Caco-2 (cell line): ENCODE measurements around the gene PAX7. TPM values are rescaled to one million over a fixed set of nuclear protein-coding genes. Genes with fewer than 3 reads are reported as not detected.
A peak's percentile ranks its signal among the peaks of the same experiment; 100 is the strongest.

Source experiments
- BruUV-seq: library from RNA; stranded (reverse); fragments of 400-500 nt; replicated peaks from 2 replicates; lab custom pipeline; 2021; lab: Mats Ljungman, UMichigan
- CTCF ChIA-PET: fragments of 300-600 bp; sonication (Branson Sonifier 250); formaldehyde crosslinking; loops from one replicate; lab custom pipeline; 2022; ENCODE audit warnings: antibody characterized with exemption; lab: Charles Lee
- POLR2A ChIA-PET: fragments of 300-600 bp; sonication (Branson Sonifier 250); formaldehyde crosslinking; loops from one replicate; lab custom pipeline; 2022; ENCODE audit warnings: antibody characterized with exemption; lab: Charles Lee
- DNase-seq, 2 experiments: peaks; one replicate each; pipeline versions ENCODE4 v3.0.0 to v3.0.0-alpha.2; 2020 to 2022
- H3K27me3 ChIP-seq: replicated peaks from 2 replicates; pipeline ENCODE4 v1.6.0; 2011; ENCODE audit warnings: low read length; ENCODE audit not compliant: control insufficient read depth, insufficient read depth
- H3K36me3 ChIP-seq: 2 replicates; pipeline ENCODE4 v1.5.1; 2011; ENCODE audit warnings: low read length; ENCODE audit not compliant: control insufficient read depth, insufficient read depth
- H3K4me1 ChIP-seq: fragments of 250-450 bp; sonication (Bioruptor Pico); 2 replicates; pipeline ENCODE4 v1.5.1; 2020; ENCODE audit warnings: mild to moderate bottlenecking
- H3K4me3 ChIP-seq: 2 replicates; pipeline ENCODE4 v1.5.1; 2011; ENCODE audit warnings: low read depth, mild to moderate bottlenecking, control low read depth, low read length
- H3K9me3 ChIP-seq: fragments of 250-450 bp; sonication (Bioruptor Pico); 2 replicates; pipeline ENCODE4 v1.5.1; 2020; ENCODE audit warnings: mild to moderate bottlenecking, moderate library complexity
- H3K27ac Mint-ChIP-seq: one replicate; pipeline ENCODE4 v1.8.0; 2022; ENCODE audit warnings: mixed read lengths; ENCODE audit not compliant: unreplicated experiment
- H3K27me3 Mint-ChIP-seq: one replicate; pipeline ENCODE4 v1.8.0; 2022; ENCODE audit warnings: mixed read lengths; ENCODE audit not compliant: insufficient read depth, unreplicated experiment
- H3K36me3 Mint-ChIP-seq: one replicate; pipeline ENCODE4 v1.8.0; 2022; ENCODE audit warnings: mild to moderate bottlenecking, mixed read lengths; ENCODE audit not compliant: insufficient read depth, unreplicated experiment
- H3K4me1 Mint-ChIP-seq: one replicate; pipeline ENCODE4 v1.8.0; 2022; ENCODE audit warnings: low read depth, mixed read lengths; ENCODE audit not compliant: unreplicated experiment
- H3K4me3 Mint-ChIP-seq: one replicate; pipeline ENCODE4 v1.8.0; 2022; ENCODE audit warnings: mild to moderate bottlenecking, moderate library complexity, mixed read lengths; ENCODE audit not compliant: unreplicated experiment
- H3K9me3 Mint-ChIP-seq: one replicate; pipeline ENCODE4 v1.8.0; 2022; ENCODE audit warnings: mixed read lengths; ENCODE audit not compliant: unreplicated experiment
- intact Hi-C: fragments of 100-400 bp; cut with micrococcal nuclease; formaldehyde crosslinking; loops from one replicate; pipeline ENCODE4 v1.10.0; 2022; ENCODE audit not compliant: unreplicated experiment
- total RNA-seq: library from RNA; stranded (reverse); gene quantifications from 2 replicates; pipeline ENCODE4 v1.2.3, GENCODE V29; 2022
- TF ChIP-seq, protein P1 (sequence below), 2 experiments: fragments of 200-600 bp in 1 of 2; IDR thresholded peaks; 1 replicate in 1 of 2; 2 replicates in 1 of 2; pipeline versions ENCODE4 v1.5.1 to v1.8.0; 2011 to 2022; ENCODE audit warnings: antibody characterized with exemption in 1 of 2, control low read depth in 1 of 2, inconsistent platforms in 1 of 2, low read depth in 1 of 2, low read length in 1 of 2, mild to moderate bottlenecking in 1 of 2, moderate library complexity in 1 of 2; ENCODE audit not compliant: insufficient read depth in 1 of 2, severe bottlenecking in 1 of 2, unreplicated experiment in 1 of 2

PAX7 gene
- total RNA-seq, 1 experiment from 2014 or later, result 0.18 TPM

- CTCF ChIA-PET, result interaction anchor here (0.6 to 1.3 kb wide), 3 partner anchors 9 to 693 kb away, joined by 3 to 5 read pairs (median 3); no protein-coding TSS in a partner anchor
- Histone ChIP-seq H3K4me3 (no peak overlapping the region), H3K4me1 (no peaks in the 10 kb centered on the region), H3K36me3 (no peaks in the 10 kb centered on the region), H3K9me3 (no peaks in the 10 kb centered on the region), H3K27me3 (no peaks in the 10 kb centered on the region; the same call in 1 of the 2 replicates)
- peak in 1 of 2 experiments; percentile 34 for DNase-seq
- Mint-ChIP-seq H3K4me3 (no peak overlapping the region), H3K9me3 (no peaks in the 10 kb centered on the region), H3K4me1 (no peaks in the 10 kb centered on the region), H3K27ac (no peak overlapping the region), H3K36me3 (no peaks in the 10 kb centered on the region), H3K27me3 (peaks cover 20% of the 10 kb centered on the region)
- POLR2A ChIA-PET, result no interaction called here
- no TSS peak for BruUV-seq
- intact Hi-C loops, result no loop called here
- TF ChIP-seq, protein P1, sequence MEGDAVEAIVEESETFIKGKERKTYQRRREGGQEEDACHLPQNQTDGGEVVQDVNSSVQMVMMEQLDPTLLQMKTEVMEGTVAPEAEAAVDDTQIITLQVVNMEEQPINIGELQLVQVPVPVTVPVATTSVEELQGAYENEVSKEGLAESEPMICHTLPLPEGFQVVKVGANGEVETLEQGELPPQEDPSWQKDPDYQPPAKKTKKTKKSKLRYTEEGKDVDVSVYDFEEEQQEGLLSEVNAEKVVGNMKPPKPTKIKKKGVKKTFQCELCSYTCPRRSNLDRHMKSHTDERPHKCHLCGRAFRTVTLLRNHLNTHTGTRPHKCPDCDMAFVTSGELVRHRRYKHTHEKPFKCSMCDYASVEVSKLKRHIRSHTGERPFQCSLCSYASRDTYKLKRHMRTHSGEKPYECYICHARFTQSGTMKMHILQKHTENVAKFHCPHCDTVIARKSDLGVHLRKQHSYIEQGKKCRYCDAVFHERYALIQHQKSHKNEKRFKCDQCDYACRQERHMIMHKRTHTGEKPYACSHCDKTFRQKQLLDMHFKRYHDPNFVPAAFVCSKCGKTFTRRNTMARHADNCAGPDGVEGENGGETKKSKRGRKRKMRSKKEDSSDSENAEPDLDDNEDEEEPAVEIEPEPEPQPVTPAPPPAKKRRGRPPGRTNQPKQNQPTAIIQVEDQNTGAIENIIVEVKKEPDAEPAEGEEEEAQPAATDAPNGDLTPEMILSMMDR (IDR thresholded peaks at IDR 0.05; ENCODE audit: insufficient read depth in 1 of 2, low read depth in 1 of 2, low read length in 1 of 2, severe bottlenecking in 1 of 2, unreplicated experiment in 1 of 2), result peak in 1 of 2 experiments; percentile 21
These were observed 163.9 kb downstream of the PAX7 start for GRCh38 chr1:18794561-18794960.

- Histone ChIP-seq H3K36me3 (no peaks in the 10 kb centered on the region), H3K4me1 (no peaks in the 10 kb centered on the region), H3K27me3 (no peaks in the 10 kb centered on the region; the same call in 1 of the 2 replicates), H3K4me3 (no peak overlapping the region), H3K9me3 (no peaks in the 10 kb centered on the region)
- no TSS peak for BruUV-seq
- H3K27ac Mint-ChIP-seq, result no peak overlapping the region
- intact Hi-C loops, result no loop called here
- H3K27me3 Mint-ChIP-seq, result peaks cover 20% of the 10 kb centered on the region
- POLR2A ChIA-PET, result no interaction called here
- H3K4me3 Mint-ChIP-seq, result no peak overlapping the region
- DNase-seq, result no peak
- TF ChIP-seq, protein P1 (IDR thresholded peaks at IDR 0.05; ENCODE audit: insufficient read depth in 1 of 2, low read depth in 1 of 2, low read length in 1 of 2, severe bottlenecking in 1 of 2, unreplicated experiment in 1 of 2), result no peak
- no peaks in the 10 kb centered on the region for H3K36me3 Mint-ChIP-seq
- CTCF ChIA-PET, result interaction anchor here (0.6 to 1.3 kb wide), 3 partner anchors 10 to 694 kb away, joined by 3 to 5 read pairs (median 3); no protein-coding TSS in a partner anchor
- H3K9me3 Mint-ChIP-seq, result no peaks in the 10 kb centered on the region
- H3K4me1 Mint-ChIP-seq, result no peaks in the 10 kb centered on the region
These were observed 164.5 kb downstream of the PAX7 start for GRCh38 chr1:18795002-18795689.

DNA sequence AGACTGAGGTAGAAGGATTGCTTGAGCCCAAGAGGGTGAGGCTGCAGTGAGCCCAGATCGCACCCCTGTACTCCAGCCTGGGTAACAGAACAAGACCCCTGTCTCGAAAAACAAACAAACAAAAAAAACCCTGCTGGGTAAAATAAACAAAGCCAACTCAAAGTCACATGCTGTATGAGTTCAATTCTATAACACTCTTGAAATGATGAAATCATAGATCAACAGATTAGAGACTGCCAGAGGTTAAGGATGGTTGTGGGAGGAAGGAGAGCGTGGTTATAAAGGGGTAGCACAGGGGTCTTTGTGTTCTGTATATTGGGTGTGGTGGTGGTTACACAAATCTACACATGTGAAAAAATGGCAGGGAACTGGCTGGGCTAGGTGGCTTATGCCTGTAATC is 166.3 kb downstream of the PAX7 start:
- H3K4me3 Mint-ChIP-seq, result no peak overlapping the region
- ChIA-PET CTCF (no interaction called here), POLR2A (no interaction called here)
- no TSS peak for BruUV-seq
- H3K4me1 Mint-ChIP-seq, result no peaks in the 10 kb centered on the region
- Histone ChIP-seq H3K9me3 (no peaks in the 10 kb centered on the region), H3K4me1 (no peaks in the 10 kb centered on the region), H3K36me3 (no peaks in the 10 kb centered on the region), H3K27me3 (no peaks in the 10 kb centered on the region), H3K4me3 (no peak overlapping the region)
- H3K27ac Mint-ChIP-seq, result no peak overlapping the region
- TF ChIP-seq, protein P1 (IDR thresholded peaks at IDR 0.05; ENCODE audit: insufficient read depth in 1 of 2, low read depth in 1 of 2, low read length in 1 of 2, severe bottlenecking in 1 of 2, unreplicated experiment in 1 of 2), result no peak
- H3K9me3 Mint-ChIP-seq, result no peaks in the 10 kb centered on the region
- H3K36me3 Mint-ChIP-seq, result no peaks in the 10 kb centered on the region
- intact Hi-C loops, result no loop called here
- DNase-seq, result no peak
- peaks cover 16% of the 10 kb centered on the region for H3K27me3 Mint-ChIP-seq

Other genes with a start within 250 kb of the PAX7 start
- 5.7 and 6.1 TPM in 2 replicates for gene KLHDC7A, start 149.9 kb upstream of the PAX7 start, total RNA-seq
- gene TAS1R2, start 228.8 kb downstream of the PAX7 start, total RNA-seq, result not detected in 2 replicates